GM19467 (cell line): Measurements from ENCODE around the gene MXD4.

ENCODE experiments used
- ATAC-seq: cut with Tn5 transposase; IDR thresholded peaks from one replicate; pipeline ENCODE4 v1.9.1; 2021; ENCODE audit warnings: mild to moderate bottlenecking, moderate library complexity; ENCODE audit not compliant: unreplicated experiment

The MXD4 gene

DNA sequence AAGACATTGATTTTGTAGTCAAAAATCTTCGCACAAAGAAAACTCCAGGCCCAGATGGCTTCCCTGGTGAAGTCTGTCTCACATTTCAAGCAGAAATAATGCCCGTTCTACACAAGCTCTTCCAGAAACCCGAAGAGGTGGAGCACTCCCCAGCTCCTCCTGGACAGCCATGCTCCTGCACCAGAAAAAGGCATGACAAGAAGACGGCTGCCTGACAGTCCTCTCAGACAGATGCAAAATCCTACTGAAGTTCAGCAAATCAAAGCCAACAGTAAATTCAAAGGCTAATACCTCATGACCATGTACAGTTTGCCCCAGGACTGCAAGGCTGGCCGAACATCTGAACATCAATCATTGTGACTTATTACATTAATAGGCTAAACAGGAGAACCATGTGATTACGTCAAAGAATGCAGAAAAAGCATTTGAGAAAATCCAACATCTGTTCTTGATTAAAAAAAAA, 30.8 kb upstream of the MXD4 start:
- no peak for ATAC-seq

DNA sequence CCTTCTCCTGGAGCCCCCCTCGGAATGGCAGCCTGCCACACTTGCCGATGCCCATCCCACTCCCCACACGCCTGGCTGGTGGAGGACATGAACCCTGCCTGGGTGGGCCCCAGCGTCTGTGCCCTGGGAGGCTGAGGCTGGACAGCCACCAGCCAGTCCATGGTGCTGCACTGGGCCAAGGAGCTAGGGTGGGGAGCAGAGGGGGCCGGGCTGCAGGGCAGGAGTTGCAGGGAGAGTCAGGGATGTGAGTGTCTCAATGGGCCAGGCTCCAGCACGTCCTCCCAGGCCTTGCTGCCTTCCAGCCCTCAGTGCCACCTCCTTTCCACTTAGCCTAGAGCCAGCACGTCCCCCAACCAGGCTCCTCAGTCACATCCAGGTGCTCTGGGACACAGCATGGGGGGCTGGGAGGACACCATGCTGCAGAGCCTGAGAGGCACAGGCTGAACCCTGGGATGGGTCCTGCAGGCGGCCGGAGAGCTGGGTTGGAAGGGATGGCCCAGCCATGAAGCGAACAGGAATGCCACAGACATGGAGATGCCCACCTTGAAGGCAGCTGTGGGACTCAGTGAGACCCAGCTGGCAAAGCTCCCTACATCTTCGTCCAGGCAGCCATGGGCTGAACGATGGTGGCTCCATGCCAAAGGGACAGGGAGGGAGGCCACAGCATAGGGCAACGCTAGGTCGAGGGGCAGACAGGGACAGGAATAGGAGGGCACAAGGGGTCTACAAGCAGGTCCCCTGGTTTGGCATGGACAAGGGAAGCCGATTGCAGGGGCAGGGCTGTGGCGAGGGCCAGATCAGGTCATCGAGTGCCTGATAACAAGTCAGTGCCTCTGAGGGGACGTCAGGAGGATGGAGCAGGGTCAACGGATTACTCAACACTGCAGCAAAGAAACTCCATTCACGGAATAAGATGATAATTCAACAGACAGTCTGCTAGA, 30.1 kb upstream of the MXD4 start:
- ATAC-seq: no peak

DNA sequence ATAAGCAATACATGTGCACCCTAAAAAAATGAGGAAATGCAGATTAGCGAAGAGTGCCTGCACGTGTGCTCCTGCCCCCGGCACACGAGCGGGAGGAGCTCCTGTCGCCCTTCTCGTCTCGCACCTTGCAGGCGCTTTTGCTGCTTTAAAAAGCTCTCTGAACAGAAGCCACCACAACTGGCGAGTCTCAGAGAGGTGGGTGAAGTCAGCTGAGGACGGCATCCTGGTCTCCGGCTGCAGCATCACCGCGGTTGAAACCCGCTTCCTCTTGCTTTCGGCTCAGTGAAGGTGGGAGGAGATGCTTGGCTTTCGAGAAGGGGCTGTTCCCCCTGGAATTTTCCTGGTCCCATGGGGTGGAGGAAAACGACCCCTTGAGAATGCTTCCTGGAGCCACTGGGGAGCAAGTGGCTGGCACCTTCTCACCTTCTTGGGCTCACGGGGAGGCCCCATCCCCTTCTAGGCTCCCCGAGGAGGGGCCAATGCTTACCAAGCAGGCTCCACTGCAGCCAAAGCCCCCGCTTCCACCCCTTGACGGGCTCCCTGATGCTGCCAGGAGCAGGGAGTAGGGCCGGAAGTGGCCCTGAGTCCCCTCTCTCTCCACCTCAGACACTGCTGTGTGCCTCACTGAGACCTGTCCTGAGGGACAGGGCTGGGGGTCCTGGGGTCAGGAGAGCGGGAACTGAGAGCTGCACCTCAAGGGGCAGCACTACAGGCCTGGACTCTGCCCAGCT, 29.2 kb upstream of the MXD4 start:
- ATAC-seq: no peak

DNA sequence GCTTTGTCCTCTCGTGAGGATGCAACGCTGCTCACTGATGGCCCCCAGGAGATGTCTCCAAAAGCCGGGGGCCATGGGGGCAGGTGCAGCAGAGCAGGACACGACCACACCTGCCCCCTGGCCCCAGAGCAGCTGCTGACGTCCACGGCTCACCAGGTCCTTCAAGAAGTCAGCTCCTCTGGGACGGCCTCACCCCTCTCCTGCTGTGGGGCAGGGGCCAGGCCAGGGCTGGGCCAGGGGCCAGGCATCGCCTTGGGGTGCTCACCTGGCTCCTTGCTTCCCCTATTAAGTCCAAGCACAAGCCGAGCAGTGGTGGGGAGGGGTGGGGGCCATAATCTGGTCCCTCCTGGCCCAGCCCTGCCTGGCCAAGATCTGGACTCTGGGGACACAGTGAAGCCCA, 28.6 kb upstream of the MXD4 start:
- ATAC-seq: no peak

DNA sequence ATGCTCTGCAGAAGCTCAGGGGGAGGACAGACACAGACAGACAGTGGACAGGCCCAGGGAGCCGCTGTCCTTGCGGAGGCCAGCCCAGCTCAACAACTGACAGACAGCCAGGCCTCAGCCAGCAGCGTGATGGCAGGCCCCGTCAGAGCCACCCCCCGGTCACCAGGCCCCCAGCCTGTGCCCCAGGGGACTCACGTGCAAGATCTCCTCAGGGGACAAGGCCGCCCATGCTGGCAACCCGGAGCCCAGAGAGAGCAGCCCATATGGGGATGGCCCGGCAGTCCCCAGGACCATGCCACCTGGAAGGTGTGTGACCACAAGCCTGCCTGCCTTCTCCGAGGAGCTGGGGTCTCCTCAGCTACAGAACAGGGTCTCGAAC, 28.0 kb upstream of the MXD4 start:
- ATAC-seq: no peak

DNA sequence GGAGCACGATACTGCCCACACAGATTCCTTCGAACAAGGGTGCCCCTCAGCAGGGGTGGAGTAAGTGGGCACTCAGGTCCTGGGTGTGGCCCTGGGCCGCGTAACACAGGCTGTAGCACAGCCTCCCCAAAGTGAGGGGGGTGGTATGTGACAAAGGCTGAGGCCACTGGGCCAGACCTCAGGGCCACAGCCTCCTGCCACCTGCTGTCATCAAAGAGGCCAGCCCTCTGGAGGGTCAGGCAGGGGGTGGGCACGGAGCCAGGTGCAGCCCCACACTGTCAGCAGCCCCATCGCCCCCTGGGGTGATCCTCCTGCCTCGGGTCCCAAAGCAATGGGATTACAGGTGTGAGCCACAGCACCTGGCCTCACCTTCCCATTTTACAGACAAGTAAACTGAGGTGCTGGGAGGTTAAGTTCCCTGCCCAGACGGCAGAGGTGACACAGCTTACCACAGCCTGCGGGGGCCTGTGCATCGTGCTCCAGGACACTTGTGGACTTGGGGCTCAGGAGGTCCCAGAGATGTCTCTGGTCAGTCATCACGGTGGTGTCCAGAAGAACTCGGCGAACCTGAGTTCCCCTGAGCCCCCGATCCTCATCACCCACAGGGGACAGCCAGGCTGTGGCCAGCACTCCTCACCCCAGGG, 27.5 kb upstream of the MXD4 start:
- ATAC-seq: no peak

DNA sequence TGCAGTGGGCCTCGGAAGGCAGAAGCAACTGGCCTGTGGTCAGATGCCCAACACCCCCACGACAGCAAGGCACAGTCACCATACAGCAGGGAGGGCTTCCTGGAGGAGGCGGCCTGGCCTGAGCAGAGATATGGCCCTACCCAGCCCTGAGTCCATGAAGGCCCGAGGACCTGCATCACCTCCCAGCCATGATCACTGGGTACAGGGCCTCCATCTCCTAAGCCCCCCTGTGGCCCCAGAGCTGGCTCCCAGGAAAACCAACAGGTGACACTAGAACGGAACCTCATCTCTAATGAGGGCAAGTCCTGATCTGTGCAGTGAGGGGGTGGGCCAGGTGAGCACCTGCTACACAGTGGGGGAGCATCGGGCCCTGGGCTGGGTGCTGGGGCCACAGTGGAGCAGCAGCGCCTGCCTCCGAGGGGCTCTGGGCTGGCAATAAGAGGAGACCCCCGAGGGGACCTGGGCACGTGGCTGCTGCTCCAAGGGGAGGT, 26.2 kb upstream of the MXD4 start:
- no peak for ATAC-seq

DNA sequence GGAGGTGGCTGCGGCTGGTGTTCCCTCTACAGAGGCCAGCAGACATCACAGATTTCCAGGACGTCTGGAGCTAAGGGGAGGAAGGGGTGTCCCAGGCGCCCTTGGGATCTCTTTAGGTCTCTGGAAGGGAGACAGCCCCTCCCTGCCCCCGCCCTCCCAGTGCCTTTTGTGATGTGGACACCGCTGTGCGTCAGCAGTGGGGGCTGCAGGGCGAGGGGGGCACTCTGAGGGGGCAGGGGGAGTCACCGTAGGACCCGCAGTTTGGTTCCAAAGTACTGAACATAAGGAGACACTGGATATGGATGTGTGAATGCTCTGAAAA, 25.6 kb upstream of the MXD4 start:
- ATAC-seq: no peak

DNA sequence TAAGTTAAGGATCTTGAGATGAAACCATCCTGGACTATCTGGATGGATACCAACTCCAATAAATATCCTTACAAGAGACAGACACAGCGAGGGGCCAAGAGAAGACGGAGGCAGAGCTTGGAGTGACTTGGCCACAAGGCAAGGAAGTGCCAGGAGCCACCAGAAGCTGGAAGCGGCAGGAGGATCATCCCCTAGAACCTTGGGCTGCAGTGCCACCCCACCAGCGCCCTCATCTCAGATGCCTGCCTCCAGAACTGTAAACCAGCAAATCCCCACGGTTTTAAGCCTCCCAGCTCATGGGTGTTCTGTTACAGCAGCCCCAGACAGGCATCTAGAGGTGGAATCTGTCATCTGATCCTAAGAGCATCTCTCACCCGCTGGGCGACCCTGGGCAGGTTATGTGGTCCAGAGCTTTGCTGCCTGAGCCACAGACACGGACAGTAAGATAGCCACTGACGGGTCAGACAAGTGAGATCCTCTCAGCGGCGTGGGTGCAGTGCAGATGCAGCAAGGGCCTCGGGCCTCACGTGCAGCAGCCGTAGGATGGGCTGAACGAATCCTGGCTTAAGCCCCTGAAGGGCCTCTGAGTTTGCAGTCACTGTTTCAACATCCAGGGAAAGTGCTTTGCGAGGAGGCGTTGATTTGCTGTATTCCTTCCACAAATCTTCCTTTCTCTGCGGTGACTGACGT, 25.1 kb upstream of the MXD4 start:
- no peak for ATAC-seq

DNA sequence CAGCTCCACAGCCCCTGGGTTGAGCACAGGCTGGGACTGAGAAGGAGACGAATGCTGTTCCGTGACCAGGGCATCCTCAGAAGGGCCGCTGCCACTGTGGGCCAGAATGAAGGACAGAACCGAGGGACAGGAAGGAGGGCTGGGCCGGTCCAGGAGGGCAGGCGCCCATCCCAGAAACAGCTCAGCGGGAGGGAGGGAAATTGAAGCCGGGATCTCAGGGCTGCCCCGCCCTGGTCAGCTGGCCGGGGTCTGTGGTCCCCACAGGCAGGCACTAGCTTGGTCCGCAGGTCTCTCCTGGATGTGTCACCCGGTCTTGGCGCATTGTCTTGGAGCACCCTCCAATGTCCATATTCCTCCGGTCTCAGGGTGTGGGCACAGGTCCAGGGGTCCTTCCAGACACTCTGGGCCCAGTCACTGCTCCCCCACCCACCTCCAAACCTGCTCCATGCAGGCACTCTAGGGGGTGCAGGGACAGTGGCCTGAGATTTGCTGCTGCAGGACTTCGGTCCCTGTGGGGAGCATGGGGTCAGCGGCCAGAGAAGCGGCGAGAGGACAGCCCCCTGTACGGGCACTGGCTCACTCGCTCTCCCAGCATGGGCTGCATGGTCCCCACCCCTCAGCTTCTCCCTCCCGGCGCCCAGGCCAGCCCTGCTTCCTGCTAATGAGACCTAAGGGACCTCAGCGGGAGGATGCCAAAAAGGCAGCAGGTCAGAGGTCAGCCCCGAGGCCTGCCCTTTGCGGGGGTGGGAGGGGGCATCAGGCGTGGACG, 23.9 kb upstream of the MXD4 start:
- ATAC-seq: no peak

DNA sequence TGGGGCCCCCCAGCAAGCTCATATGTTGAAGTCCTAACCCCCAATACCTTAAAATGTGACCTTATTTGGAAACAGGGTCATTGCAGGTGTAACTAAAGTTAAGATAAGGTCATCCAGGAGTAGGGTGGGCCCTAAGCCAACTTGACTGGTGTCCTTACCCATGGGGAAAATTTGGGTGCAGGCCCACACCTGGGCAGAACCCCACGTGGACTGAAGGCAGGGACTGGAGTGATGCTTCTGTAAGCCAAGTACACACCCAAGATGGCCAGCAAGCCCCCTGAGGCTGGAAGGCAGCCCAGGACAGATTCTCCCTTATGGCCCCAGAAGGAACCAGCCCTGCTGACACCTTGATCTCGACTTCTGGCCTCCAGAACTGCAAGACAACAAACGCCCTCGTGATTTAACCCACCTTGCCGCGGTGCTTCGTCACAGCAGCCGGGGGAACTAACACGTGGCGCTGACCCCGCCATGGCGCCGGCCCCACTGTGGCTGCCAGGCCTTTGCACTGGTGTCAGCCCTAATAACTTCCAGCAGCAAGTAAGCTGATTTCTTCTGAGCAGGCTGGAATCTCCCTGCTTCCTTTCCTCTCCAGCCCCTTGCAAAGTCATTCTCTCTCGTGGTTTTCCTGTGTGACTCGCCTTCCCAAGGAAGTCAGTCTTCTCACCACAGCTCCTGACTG, 23.2 kb upstream of the MXD4 start:
- ATAC-seq: no peak

DNA sequence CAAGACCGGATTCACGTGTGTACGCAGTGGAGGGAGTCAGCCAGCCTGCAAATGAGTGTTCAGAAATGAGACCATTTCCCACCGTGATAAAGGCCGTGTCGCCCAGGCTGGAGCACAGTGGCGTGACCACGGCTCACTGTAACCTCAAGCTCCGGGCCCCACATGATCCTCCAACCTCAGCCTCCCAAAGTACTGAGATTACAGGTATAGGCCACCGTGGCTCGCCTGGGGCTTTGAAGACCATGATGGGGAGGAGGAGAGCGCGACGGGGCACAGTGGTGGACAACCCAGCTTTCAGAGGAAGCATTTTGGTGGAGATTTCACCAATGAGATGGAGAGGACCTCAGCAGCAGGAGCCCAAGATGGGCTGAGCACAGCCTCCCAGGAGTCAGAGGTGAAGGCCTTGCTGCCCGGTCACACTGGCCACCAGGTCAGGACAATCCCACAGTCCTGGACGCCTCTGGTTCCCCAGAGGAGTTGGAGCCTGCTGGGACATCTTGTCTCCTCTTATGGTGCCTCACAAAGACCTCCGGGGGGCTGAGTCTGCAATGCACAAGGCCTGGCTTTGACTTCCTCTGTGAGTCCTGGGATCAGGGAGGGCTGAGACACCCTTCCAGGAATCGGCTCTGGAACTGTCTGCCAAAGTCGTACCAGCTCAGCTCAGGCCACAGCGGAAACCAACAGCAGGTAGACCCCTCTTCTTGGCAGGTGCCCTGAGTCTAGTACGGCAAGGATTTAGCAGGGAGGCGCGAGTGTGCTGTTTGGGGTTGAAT, 22.4 kb upstream of the MXD4 start:
- ATAC-seq: no peak

DNA sequence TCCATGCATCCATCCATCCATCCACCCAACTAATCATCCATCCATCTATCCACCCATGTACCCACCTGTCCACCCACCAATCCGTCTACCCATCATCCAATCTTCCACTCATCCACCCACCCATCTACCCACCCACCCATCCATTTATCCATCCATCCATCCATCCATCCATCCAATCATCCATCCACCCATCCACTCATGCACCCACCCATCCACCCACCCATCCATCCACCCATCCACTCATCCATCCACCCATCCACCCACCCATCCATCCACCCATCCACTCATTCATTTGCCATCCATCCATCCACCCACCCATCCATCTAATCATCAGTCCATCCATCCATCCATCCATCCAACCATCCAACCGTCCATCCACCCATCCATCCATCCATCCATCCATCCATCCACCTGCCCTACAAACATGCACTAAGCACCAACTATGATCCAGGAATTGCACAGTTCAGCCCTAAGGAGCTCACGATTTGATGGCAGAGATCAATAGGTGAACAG, 21.3 kb upstream of the MXD4 start:
- ATAC-seq: no peak

DNA sequence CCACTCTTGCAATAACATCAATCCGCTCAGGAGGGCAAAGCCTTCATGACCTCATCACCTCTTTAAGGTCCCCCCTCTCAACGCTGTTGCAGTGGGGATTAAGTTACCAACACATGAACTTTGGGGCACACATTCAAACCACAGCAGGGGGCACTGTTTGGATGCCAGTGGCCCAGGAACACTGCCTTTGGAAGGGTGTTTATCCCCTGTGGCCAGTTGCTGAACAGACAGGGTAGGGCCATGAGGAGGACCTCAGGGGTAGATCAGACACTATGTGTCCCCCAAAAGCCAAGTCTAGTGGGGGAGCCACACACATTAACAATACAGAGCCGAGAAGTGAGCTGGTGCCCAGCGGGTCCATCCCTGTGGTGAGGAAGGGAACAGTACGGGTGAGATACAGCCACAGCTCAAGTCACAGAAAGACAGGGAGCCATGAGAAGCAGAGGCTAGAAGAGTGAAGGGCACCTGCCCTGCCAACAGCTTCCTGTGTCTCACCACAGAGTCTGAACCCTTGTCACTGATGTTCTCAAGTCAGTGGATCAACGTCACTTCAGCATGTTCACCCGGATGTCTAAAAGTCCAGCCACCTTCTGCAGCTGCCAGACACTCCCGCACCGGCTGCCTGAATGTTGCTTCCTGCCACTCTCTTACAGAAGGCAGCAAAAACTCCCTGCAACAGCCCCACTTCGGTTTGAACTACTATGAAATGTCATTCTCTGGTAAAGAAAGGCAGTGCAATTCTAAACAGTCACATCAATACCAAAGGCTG, 19.9 kb upstream of the MXD4 start:
- ATAC-seq: no peak

DNA sequence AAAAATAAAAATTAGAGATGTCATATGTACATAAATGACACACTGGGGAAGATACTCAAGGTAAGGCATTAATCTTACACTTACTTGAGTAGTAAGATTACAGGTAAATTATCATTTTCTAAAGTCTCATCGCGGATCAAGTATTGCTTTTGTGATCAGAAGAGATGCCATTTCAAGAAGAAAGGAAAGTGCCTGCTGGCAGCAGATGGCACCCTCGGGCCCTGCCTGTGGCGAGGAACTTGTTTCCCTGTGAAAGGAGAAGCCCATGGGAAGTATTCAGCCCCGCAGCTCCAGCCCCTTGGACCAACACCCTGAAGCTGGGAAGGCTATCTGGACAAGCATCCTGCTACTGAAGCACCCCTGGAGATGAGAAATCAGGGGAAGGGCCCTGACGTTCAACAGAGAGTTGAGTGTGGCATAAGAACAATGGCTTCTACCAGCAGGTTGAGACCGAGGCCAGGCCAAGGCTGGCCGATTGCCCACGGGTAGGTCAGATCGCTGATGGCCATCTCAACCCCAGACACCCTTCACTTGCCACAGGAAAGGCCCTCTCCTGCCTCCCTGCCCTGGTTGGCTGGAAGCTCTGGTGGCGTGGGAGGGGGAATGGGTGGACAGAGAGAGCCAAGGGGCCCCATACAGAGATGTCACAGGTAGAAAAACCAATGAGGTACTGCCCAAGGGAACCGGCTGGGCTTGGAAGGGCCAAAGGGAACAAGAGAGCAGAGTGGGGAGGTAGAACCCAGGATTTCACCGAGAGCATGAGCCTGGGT, 18.8 kb upstream of the MXD4 start:
- no peak for ATAC-seq

DNA sequence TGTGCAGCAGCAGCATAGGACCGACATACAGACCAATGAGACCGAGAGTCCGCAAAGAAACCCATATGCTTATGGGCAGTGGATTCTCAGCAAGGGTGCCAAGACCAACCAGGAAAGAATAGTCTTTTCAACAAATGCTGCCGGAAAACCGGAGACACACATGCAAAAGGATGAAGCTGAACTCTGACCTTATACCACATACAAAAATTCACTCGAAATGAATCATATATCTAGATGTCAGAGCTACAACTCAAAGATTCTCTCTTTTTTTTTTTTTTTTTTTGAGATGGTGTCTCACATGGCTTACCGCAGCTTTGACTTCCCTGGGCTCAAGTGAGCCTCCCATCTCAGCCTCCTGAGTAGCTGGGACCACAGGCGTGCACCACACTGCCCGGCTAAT, 16.0 kb upstream of the MXD4 start:
- no peak for ATAC-seq

DNA sequence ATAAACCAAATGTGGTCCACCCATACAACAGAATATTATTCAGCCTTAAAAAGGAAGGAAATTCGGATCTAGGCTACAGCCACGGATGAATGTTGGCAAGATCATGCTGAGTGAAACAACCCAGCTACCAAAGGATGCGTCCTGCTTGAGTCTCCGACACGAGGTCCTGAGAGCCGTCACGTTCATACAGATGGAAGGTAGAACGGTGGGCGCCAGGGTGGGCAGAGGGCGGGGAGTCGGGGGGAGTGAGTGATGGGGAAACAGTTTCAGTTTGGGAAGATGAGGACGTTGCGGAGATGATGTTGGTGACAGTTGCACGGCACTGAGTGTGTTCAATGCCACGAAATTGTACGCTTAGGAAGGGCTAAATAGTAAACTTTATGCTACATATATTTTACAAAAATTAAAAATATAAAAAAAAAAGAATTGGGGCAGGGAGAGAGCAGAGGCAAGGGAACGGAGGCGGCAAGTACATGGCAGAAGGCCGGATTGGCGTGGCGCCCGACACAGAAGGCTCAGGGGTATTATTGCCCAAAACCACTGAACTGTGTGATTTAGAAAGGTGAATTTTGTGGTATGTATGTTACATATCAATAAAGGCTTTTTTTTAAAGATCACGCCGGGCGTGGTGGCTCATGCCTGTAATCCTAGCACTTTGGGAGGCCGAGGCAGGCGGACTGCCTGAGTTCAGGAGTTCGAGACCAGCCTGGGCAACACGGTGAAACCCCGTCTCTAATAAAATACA, 14.8 kb upstream of the MXD4 start:
- no peak for ATAC-seq
